ENCODE data around the gene GHRH. TPM values are rescaled to one million over a fixed set of nuclear protein-coding genes. Genes with fewer than 3 reads are reported as not detected.

GHRH gene
- total RNA-seq, 1 donor from 2014 or later = not detected

DNA sequence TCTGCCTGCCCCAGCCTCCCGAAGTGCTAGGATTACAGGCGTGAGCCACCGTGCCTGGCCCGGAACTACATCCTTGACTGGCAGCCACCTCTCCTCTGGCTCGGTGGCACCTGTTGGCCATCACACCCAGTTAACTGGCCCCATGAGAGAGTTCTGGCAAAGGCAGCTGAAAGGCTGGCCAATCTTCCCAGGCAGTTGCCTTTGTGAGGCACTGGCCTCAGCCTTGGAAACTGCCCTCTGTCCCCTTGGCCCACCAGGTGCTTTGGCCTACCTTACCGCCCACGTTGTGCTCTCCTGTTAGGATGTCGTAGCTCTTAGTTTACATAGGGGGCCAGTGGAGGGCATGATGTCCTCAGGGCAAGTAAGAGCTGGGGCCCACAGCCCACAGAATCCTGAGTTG is 18.2 kb upstream of the GHRH start:
- no peak overlapping the region for H3K27ac Mint-ChIP-seq (ENCODE audit: unreplicated experiment)
- no peak for DNase-seq (ENCODE audit: low spot score)
- no peaks in the 10 kb centered on the region for H3K9me3 Mint-ChIP-seq (ENCODE audit: unreplicated experiment)
- H3K4me1 Mint-ChIP-seq (ENCODE audit: unreplicated experiment) = peaks cover 6% of the 10 kb centered on the region
- no peaks in the 10 kb centered on the region for H3K27me3 Mint-ChIP-seq (ENCODE audit: unreplicated experiment)
- no peak overlapping the region for H3K4me3 Mint-ChIP-seq (ENCODE audit: unreplicated experiment)
- TF ChIP-seq, protein P1, sequence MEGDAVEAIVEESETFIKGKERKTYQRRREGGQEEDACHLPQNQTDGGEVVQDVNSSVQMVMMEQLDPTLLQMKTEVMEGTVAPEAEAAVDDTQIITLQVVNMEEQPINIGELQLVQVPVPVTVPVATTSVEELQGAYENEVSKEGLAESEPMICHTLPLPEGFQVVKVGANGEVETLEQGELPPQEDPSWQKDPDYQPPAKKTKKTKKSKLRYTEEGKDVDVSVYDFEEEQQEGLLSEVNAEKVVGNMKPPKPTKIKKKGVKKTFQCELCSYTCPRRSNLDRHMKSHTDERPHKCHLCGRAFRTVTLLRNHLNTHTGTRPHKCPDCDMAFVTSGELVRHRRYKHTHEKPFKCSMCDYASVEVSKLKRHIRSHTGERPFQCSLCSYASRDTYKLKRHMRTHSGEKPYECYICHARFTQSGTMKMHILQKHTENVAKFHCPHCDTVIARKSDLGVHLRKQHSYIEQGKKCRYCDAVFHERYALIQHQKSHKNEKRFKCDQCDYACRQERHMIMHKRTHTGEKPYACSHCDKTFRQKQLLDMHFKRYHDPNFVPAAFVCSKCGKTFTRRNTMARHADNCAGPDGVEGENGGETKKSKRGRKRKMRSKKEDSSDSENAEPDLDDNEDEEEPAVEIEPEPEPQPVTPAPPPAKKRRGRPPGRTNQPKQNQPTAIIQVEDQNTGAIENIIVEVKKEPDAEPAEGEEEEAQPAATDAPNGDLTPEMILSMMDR (IDR thresholded peaks at IDR 0.05; ENCODE audit: unreplicated experiment) = no peak
- H3K36me3 Mint-ChIP-seq (ENCODE audit: low read depth, unreplicated experiment) = no peaks in the 10 kb centered on the region

DNA sequence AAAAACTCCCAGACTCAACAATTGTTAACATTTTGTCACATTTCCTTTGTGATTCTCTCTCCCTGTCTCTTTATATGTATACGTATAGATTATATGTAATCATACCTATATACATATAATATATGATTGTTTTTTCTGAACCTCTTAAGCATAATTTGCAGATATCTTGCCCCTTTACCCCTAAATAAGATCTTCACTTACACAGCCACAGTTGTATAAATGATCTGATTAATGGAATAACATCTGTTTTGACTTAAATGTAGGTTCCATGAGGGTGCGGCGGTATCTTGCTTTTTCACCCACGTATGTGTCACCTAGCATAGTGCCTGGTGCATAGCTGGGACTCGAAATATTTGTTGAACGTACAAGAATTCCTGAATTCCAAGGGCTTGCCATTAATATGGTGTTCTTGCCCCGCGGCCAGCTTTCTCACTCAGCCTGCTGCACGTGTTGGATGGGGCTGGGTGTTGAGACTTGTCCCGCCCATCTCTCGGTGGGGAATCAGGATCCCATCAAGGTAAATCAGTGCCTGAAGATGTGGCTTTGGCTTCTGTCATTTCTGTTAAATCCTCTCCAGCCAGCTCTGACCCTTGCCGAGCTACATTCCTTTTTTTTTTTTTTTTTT is 17.5 kb upstream of the GHRH start:
- Mint-ChIP-seq H3K4me3 (ENCODE audit: unreplicated experiment) (no peak overlapping the region), H3K36me3 (ENCODE audit: low read depth, unreplicated experiment) (no peaks in the 10 kb centered on the region), H3K9me3 (ENCODE audit: unreplicated experiment) (no peaks in the 10 kb centered on the region), H3K4me1 (ENCODE audit: unreplicated experiment) (peaks cover 10% of the 10 kb centered on the region), H3K27me3 (ENCODE audit: unreplicated experiment) (no peaks in the 10 kb centered on the region), H3K27ac (ENCODE audit: unreplicated experiment) (no peak overlapping the region)
- TF ChIP-seq, protein P1 (IDR thresholded peaks at IDR 0.05; ENCODE audit: unreplicated experiment) = no peak
- DNase-seq (ENCODE audit: low spot score) = no peak

DNA sequence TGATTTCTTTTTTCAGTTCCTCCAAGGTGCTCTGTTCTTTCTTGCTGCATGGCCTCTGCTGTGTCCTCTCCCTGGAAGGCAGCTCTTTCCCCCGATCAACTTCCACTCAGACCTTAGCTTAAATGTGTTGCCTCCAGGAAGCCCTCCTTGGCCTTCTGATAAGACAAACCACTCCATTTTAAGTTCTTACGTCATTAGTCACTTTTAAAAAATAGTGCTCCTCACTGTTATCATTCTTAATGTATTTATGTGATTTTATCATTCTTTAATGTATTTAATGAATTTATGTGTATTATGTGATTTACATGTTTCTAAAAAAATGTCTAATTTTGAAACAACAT is 15.6 kb upstream of the GHRH start:
- Mint-ChIP-seq H3K36me3 (ENCODE audit: low read depth, unreplicated experiment) (no peaks in the 10 kb centered on the region), H3K9me3 (ENCODE audit: unreplicated experiment) (no peaks in the 10 kb centered on the region), H3K27me3 (ENCODE audit: unreplicated experiment) (no peaks in the 10 kb centered on the region), H3K27ac (ENCODE audit: unreplicated experiment) (no peak overlapping the region), H3K4me1 (ENCODE audit: unreplicated experiment) (peaks cover 10% of the 10 kb centered on the region), H3K4me3 (ENCODE audit: unreplicated experiment) (no peak overlapping the region)
- TF ChIP-seq, protein P1 (IDR thresholded peaks at IDR 0.05; ENCODE audit: unreplicated experiment) = no peak
- no peak for DNase-seq (ENCODE audit: low spot score)

DNA sequence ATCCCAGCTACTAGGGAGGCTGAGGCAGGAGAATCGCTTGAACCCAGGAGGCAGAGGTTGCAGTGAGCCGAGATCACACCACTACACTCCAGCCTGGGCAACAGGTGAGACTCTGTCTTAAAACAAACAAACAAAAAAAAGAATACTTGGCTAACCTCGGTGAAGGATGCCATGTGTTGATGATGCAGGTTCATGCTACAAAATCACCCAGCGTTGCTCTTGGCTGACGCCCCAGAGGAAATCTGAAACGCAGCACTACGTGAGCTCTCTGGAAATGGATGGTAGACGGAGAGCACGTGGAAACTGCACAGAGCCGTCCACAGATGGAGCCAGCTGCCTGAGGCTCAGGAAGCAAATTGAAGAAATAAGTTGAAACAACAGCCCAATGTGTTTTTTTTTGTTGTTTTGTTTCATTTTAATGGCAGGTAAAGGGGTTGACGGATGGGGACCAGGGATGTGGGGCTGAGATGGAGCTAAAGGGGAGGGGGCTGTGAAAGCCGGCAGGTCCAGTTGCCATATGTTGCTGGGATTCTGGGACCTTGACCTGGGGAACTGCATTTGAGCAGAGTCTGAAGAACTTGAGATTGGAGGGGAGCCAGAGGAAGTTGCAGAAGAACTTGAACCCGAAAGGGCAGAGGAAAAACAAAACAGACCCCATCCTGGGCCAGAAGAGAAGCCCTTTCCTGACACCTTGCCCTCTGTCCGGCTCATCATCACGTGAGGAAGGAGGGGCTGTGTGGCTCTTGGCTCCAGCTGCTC is 15.1 kb upstream of the GHRH start:
- Mint-ChIP-seq H3K4me3 (ENCODE audit: unreplicated experiment) (no peak overlapping the region), H3K36me3 (ENCODE audit: low read depth, unreplicated experiment) (no peaks in the 10 kb centered on the region), H3K4me1 (ENCODE audit: unreplicated experiment) (peaks cover 10% of the 10 kb centered on the region), H3K27me3 (ENCODE audit: unreplicated experiment) (no peaks in the 10 kb centered on the region), H3K9me3 (ENCODE audit: unreplicated experiment) (no peaks in the 10 kb centered on the region), H3K27ac (ENCODE audit: unreplicated experiment) (no peak overlapping the region)
- DNase-seq (ENCODE audit: low spot score) = no peak
- TF ChIP-seq, protein P1 (IDR thresholded peaks at IDR 0.05; ENCODE audit: unreplicated experiment) = no peak

DNA sequence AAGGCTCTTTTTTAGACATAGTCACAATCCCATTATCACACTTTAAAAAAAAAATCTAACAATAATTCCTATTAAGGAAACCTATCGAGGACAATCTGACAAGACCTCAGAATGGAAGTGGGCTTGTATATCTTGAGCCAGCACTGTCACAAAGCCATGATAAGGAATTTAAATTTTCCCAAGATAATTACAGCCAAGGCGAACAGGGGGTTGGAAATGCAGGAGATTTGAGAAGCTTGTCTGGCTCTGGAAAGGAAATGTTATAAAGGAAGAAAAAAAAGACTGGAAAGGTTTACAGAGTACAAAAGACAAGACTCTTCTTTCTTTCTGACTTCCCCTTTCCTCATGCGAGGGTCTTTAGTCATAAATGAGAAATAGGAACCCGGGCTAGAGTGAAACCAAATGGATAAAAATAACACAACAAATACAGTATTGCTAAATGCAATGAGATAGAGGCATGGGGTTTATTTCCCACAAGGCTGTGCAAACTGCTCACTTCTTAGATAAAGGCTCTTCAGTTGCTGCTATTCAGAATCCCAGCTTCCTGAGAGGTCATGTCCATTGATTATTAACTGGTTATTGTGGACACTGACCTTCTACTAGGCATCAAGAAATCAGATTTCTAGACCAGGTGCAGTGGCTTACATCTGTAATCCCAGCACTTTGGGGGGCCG is 13.4 kb upstream of the GHRH start:
- Mint-ChIP-seq H3K27me3 (ENCODE audit: unreplicated experiment) (no peaks in the 10 kb centered on the region), H3K9me3 (ENCODE audit: unreplicated experiment) (no peaks in the 10 kb centered on the region), H3K4me1 (ENCODE audit: unreplicated experiment) (peaks cover 10% of the 10 kb centered on the region)

More for the DNA sequence above, 13.4 kb upstream of the GHRH start:
- no peak for DNase-seq (ENCODE audit: low spot score)
- no peak overlapping the region for H3K27ac Mint-ChIP-seq (ENCODE audit: unreplicated experiment)
- no peaks in the 10 kb centered on the region for H3K36me3 Mint-ChIP-seq (ENCODE audit: low read depth, unreplicated experiment)
- TF ChIP-seq, protein P1 (IDR thresholded peaks at IDR 0.05; ENCODE audit: unreplicated experiment) = no peak
- no peak overlapping the region for H3K4me3 Mint-ChIP-seq (ENCODE audit: unreplicated experiment)

All from endothelial cell (in vitro differentiated cells).